ENCODE results near the gene TNIP2. TPM values are rescaled to one million over a fixed set of nuclear protein-coding genes. Genes with fewer than 3 reads are reported as not detected.

The TNIP2 gene
- polyA plus RNA-seq, 1 donor from 2014 or later, result 54.5 TPM

Other genes with a start within 250 kb of the TNIP2 start
- 6.3 TPM for gene FAM193A, start 219.7 kb downstream of the TNIP2 start, polyA plus RNA-seq
- 22.7 TPM for gene SH3BP2, start 36.7 kb upstream of the TNIP2 start, polyA plus RNA-seq
- 300 TPM for gene ADD1, start 87.5 kb upstream of the TNIP2 start, polyA plus RNA-seq
- 18.9 TPM for gene NOP14, start 207.1 kb upstream of the TNIP2 start, polyA plus RNA-seq
- gene GRK4, start 207.2 kb upstream of the TNIP2 start, polyA plus RNA-seq, result 0.99 TPM